Smooth muscle cell (in vitro differentiated cells): Measurements from ENCODE around the gene EEPD1. TPM values are rescaled to one million over a fixed set of nuclear protein-coding genes. Genes with fewer than 3 reads are reported as not detected.

ENCODE experiments used
- DNase-seq: peaks from one replicate; lab custom pipeline; 2025; ENCODE audit not compliant: unreplicated experiment; lab: John Stamatoyannopoulos, UW
- H2AFZ ChIP-seq: fragments of 200-600 bp; sonication (generic); 2 replicates; pipeline ENCODE4 v1.6.0; 2016; ENCODE audit warnings: antibody characterized with exemption, low read depth, mild to moderate bottlenecking
- H3F3A ChIP-seq: fragments of 200-600 bp; sonication (generic); 2 replicates; pipeline ENCODE4 v1.6.0; 2017; ENCODE audit warnings: antibody characterized with exemption, low read depth
- H3K27ac ChIP-seq: fragments of 200-600 bp; sonication (generic); 2 replicates; pipeline ENCODE4 v1.5.1; 2016; ENCODE audit warnings: low read depth, mild to moderate bottlenecking
- H3K27me3 ChIP-seq: fragments of 200-600 bp; sonication (generic); 2 replicates; pipeline ENCODE4 v1.6.1; 2016; ENCODE audit warnings: low read depth, mild to moderate bottlenecking
- H3K36me3 ChIP-seq: fragments of 200-600 bp; sonication (generic); 2 replicates; pipeline ENCODE4 v1.5.1; 2016; ENCODE audit warnings: low read depth
- H3K4me1 ChIP-seq: fragments of 200-600 bp; sonication (generic); 2 replicates; pipeline ENCODE4 v1.5.1; 2016; ENCODE audit warnings: low read depth
- H3K4me2 ChIP-seq: fragments of 200-600 bp; sonication (generic); 2 replicates; pipeline ENCODE4 v1.6.0; 2016; ENCODE audit warnings: mild to moderate bottlenecking
- H3K4me3 ChIP-seq: fragments of 200-600 bp; sonication (generic); 2 replicates; pipeline ENCODE4 v1.5.1; 2016; ENCODE audit warnings: mild to moderate bottlenecking
- H3K79me2 ChIP-seq: fragments of 200-600 bp; sonication (generic); 2 replicates; pipeline ENCODE4 v1.6.0; 2016; ENCODE audit warnings: low read depth, mild to moderate bottlenecking
- H3K9ac ChIP-seq: fragments of 200-600 bp; sonication (generic); 2 replicates; pipeline ENCODE4 v1.6.0; 2016; ENCODE audit warnings: low read depth
- H3K9me3 ChIP-seq: fragments of 200-600 bp; sonication (generic); replicated peaks from 2 replicates; pipeline ENCODE4 v1.5.1; 2016; ENCODE audit warnings: low read depth
- H4K20me1 ChIP-seq: fragments of 200-600 bp; sonication (generic); 2 replicates; pipeline ENCODE4 v1.6.0; 2016; ENCODE audit warnings: low read depth
- CTCF ChIP-seq: fragments of 200-600 bp; sonication (generic); IDR thresholded peaks from 2 replicates; pipeline ENCODE4 v1.5.1; 2017; ENCODE audit warnings: borderline replicate concordance, mild to moderate bottlenecking, antibody characterized with exemption; ENCODE audit not compliant: insufficient read depth, poor library complexity, severe bottlenecking
- WGBS: methylation state at CpG from one replicate; pipeline ENCODE4 v1.1.7; 2016; ENCODE audit warnings: low lambda C conversion rate; 5-methylcytosine and 5-hydroxymethylcytosine counted together
- polyA plus RNA-seq: library from polyadenylated mRNA; unstranded; fragments of >200 nt; fragmentation: Nextera tagmentation; extraction: Ambion mirVana; gene quantifications from 2 replicates; pipeline ENCODE4 v1.2.1, GENCODE V29; 2016
- total RNA-seq: library from RNA; depleted of rRNA; stranded (reverse); fragments of >200 nt; gene quantifications from 2 replicates; pipeline ENCODE4 v1.2.3, GENCODE V29; 2014

Gene EEPD1
- total and polyA plus RNA-seq, 2 experiments from 2014 or later: 1.5 TPM

GRCh38 chr7:36216063-36216684, 63.1 kb downstream of the EEPD1 start:
- Histone ChIP-seq H2AFZ (no peak overlapping the region), H3K4me1 (peaks cover 3% of the 10 kb centered on the region), H3K79me2 (no peaks in the 10 kb centered on the region), H3K27ac (no peak overlapping the region), H3K9ac (no peak overlapping the region), H3K27me3 (peaks cover 2% of the 10 kb centered on the region), H3K9me3 (no peaks in the 10 kb centered on the region), H3K4me3 (no peak overlapping the region), H3K4me2 (no peak overlapping the region), H4K20me1 (no peaks in the 10 kb centered on the region), H3F3A (no peaks in the 10 kb centered on the region), H3K36me3 (no peaks in the 10 kb centered on the region)
- no peak for TF ChIP-seq CTCF
- WGBS: 59% methylated on average over 4 of the region's 4 CpGs
- no peak for DNase-seq

- no peak overlapping the region for H3K27ac ChIP-seq
- no peak overlapping the region for H3K4me3 ChIP-seq
- H3K4me2 ChIP-seq: no peak overlapping the region
- no peak overlapping the region for H2AFZ ChIP-seq
- DNase-seq: no peak
- no peak for TF ChIP-seq CTCF
- no peaks in the 10 kb centered on the region for H4K20me1 ChIP-seq
- WGBS: 95% methylated on average over 4 of the region's 4 CpGs
- H3K27me3 ChIP-seq: peaks cover 2% of the 10 kb centered on the region
- no peaks in the 10 kb centered on the region for H3F3A ChIP-seq
- no peaks in the 10 kb centered on the region for H3K9me3 ChIP-seq
- H3K79me2 ChIP-seq: no peaks in the 10 kb centered on the region
- H3K4me1 ChIP-seq: peaks cover 3% of the 10 kb centered on the region
- no peaks in the 10 kb centered on the region for H3K36me3 ChIP-seq
- H3K9ac ChIP-seq: no peak overlapping the region
Observed at GRCh38 chr7:36217211-36217960, 64.3 kb downstream of the EEPD1 start.

GRCh38 chr7:36217961-36218284, 64.9 kb downstream of the EEPD1 start:
- Histone ChIP-seq H3K4me3 (no peak overlapping the region), H3K36me3 (no peaks in the 10 kb centered on the region), H2AFZ (no peak overlapping the region), H3K4me2 (no peak overlapping the region), H3K27ac (no peak overlapping the region), H3F3A (no peaks in the 10 kb centered on the region), H3K27me3 (peaks cover 2% of the 10 kb centered on the region), H3K4me1 (peaks cover 3% of the 10 kb centered on the region), H3K9ac (no peak overlapping the region), H4K20me1 (no peaks in the 10 kb centered on the region), H3K79me2 (no peaks in the 10 kb centered on the region), H3K9me3 (no peaks in the 10 kb centered on the region)
- WGBS: 97% methylated on average over 5 of the region's 5 CpGs
- no peak for TF ChIP-seq CTCF
- DNase-seq: no peak

- Histone ChIP-seq H3K36me3 (no peaks in the 10 kb centered on the region), H2AFZ (no peak overlapping the region), H3K27ac (no peak overlapping the region), H3K9me3 (no peaks in the 10 kb centered on the region), H3K27me3 (peaks cover 2% of the 10 kb centered on the region), H3F3A (peaks cover 3% of the 10 kb centered on the region), H4K20me1 (no peaks in the 10 kb centered on the region), H3K79me2 (no peaks in the 10 kb centered on the region), H3K4me2 (no peak overlapping the region), H3K9ac (no peak overlapping the region), H3K4me3 (no peak overlapping the region), H3K4me1 (peaks cover 3% of the 10 kb centered on the region)
- WGBS: 97% methylated on average over 1 of the region's 1 CpG
- no peak for DNase-seq
- no peak for TF ChIP-seq CTCF
Observed at GRCh38 chr7:36219429-36219828, 66.4 kb downstream of the EEPD1 start.
